Measurements from ENCODE around the gene FTH1. TPM values are rescaled to one million over a fixed set of nuclear protein-coding genes. Genes with fewer than 3 reads are reported as not detected.

The FTH1 gene
- polyA plus RNA-seq, 1 of the 3 experiments (the other 2 are of a cell fraction), result 1,229 TPM

- 86% methylated on average over 4 of the region's 13 CpGs for WGBS (ENCODE audit: low lambda C conversion rate)
- ChIA-PET POLR2A (no interaction called here), CTCF (interaction anchor here (0.6 to 8.9 kb wide), 10 partner anchors 12 to 405 kb away, joined by 3 to 106 read pairs (median 4); no protein-coding TSS in a partner anchor)
- no peaks in the 10 kb centered on the region for H3K36me3 ChIP-seq (replicated peaks in 1 of 2; ENCODE audit: control insufficient read depth in 1 of 2, insufficient read depth in 2 of 2, low read length in 1 of 2)
- H3K27me3 ChIP-seq (ENCODE audit: insufficient read depth), result no peaks in the 10 kb centered on the region
- no peaks in the 10 kb centered on the region for H3F3A ChIP-seq (replicated peaks; ENCODE audit: insufficient read depth)
- peaks cover 20 to 49% of the 10 kb centered on the region in 2 experiments for H3K4me1 ChIP-seq (ENCODE audit: control insufficient read depth in 1 of 2, insufficient read depth in 2 of 2, low read depth in 1 of 2, low read length in 1 of 2)
- H3K9ac ChIP-seq, result no peak overlapping the region
- TF ChIP-seq FOXJ3 (CRISPR knock-in tag; IDR thresholded peaks at IDR 0.05), result no peak
- TF ChIP-seq CHD2 (IDR thresholded peaks at IDR 0.05; ENCODE audit: low read length, partially characterized antibody), result no peak
- TF ChIP-seq, protein P1, sequence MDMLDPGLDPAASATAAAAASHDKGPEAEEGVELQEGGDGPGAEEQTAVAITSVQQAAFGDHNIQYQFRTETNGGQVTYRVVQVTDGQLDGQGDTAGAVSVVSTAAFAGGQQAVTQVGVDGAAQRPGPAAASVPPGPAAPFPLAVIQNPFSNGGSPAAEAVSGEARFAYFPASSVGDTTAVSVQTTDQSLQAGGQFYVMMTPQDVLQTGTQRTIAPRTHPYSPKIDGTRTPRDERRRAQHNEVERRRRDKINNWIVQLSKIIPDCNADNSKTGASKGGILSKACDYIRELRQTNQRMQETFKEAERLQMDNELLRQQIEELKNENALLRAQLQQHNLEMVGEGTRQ (IDR thresholded peaks at IDR 0.05; ENCODE audit: borderline replicate concordance, low read depth, low read length), result no peak
- TF ChIP-seq EZH2phosphoT487 (IDR thresholded peaks at IDR 0.05; ENCODE audit: borderline replicate concordance, low read depth), result no peak
- TF ChIP-seq, protein P2, sequence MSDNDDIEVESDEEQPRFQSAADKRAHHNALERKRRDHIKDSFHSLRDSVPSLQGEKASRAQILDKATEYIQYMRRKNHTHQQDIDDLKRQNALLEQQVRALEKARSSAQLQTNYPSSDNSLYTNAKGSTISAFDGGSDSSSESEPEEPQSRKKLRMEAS (IDR thresholded peaks at IDR 0.05; ENCODE audit: low read depth), result no peak
- DNase-seq, result peak; percentile 11
- H3K4me3 ChIP-seq (ENCODE audit: low read depth in 2 of 2, low read length in 1 of 2), result no peak overlapping the region
- H3K27ac ChIP-seq (ENCODE audit: low read depth in 2 of 2, low read length in 1 of 2), result no peak overlapping the region
- H3K9me2 ChIP-seq, result no peaks in the 10 kb centered on the region
- no peaks in the 10 kb centered on the region for H3K79me2 ChIP-seq (ENCODE audit: insufficient read depth)
- H3K9me3 ChIP-seq, result no peaks in the 10 kb centered on the region
- H3K4me2 ChIP-seq, result no peak overlapping the region
- H4K20me1 ChIP-seq (ENCODE audit: insufficient read depth), result no peaks in the 10 kb centered on the region
- H2AFZ ChIP-seq (ENCODE audit: low read depth), result no peak overlapping the region
These were observed 47.5 kb downstream of the FTH1 start for GRCh38 chr11:61919705-61920631.

GRCh38 chr11:61918938-61919704 lies 48.3 kb downstream of the FTH1 start:
- Histone ChIP-seq H3K4me1 (ENCODE audit: control insufficient read depth in 1 of 2, insufficient read depth in 2 of 2, low read depth in 1 of 2, low read length in 1 of 2) (peaks cover 20 to 46% of the 10 kb centered on the region in 2 experiments), H3K4me3 (ENCODE audit: low read depth in 2 of 2, low read length in 1 of 2) (no peak overlapping the region), H3K79me2 (ENCODE audit: insufficient read depth) (no peaks in the 10 kb centered on the region), H3K9me2 (no peaks in the 10 kb centered on the region), H2AFZ (ENCODE audit: low read depth) (no peak overlapping the region), H3K9me3 (no peaks in the 10 kb centered on the region), H3K36me3 (replicated peaks in 1 of 2; ENCODE audit: control insufficient read depth in 1 of 2, insufficient read depth in 2 of 2, low read length in 1 of 2) (no peaks in the 10 kb centered on the region), H3K9ac (no peak overlapping the region), H3K27me3 (ENCODE audit: insufficient read depth) (no peaks in the 10 kb centered on the region), H4K20me1 (ENCODE audit: insufficient read depth) (no peaks in the 10 kb centered on the region), H3K27ac (ENCODE audit: low read depth in 2 of 2, low read length in 1 of 2) (no peak overlapping the region), H3K4me2 (no peak overlapping the region), H3F3A (replicated peaks; ENCODE audit: insufficient read depth) (no peaks in the 10 kb centered on the region)
- ChIA-PET CTCF (interaction anchor here (0.6 to 8.9 kb wide), 7 partner anchors 16 to 404 kb away, joined by 3 to 106 read pairs (median 4); no protein-coding TSS in a partner anchor), POLR2A (no interaction called here)
- 93% methylated on average over 6 of the region's 6 CpGs for WGBS (ENCODE audit: low lambda C conversion rate)
- no peak for DNase-seq
- TF ChIP-seq, protein P2 (IDR thresholded peaks at IDR 0.05; ENCODE audit: low read depth), result no peak
- TF ChIP-seq, protein P1 (IDR thresholded peaks at IDR 0.05; ENCODE audit: borderline replicate concordance, low read depth, low read length), result no peak
- TF ChIP-seq RCOR1 (IDR thresholded peaks at IDR 0.05; ENCODE audit: low read length), result no peak
- no peak for TF ChIP-seq TCF12 (IDR thresholded peaks at IDR 0.05)
- no peak for TF ChIP-seq RFX5 (IDR thresholded peaks at IDR 0.05; ENCODE audit: low read length)
- no peak for TF ChIP-seq ELF1 (IDR thresholded peaks at IDR 0.05)
- TF ChIP-seq YY1 (IDR thresholded peaks at IDR 0.05; ENCODE audit: low read depth), result no peak
- TF ChIP-seq FOXM1 (IDR thresholded peaks at IDR 0.05; ENCODE audit: low read depth), result no peak
- no peak for TF ChIP-seq FOSL2 (IDR thresholded peaks at IDR 0.05; ENCODE audit: borderline replicate concordance, low read depth)
- no peak for TF ChIP-seq FOXJ3 (CRISPR knock-in tag; IDR thresholded peaks at IDR 0.05)
- TF ChIP-seq REST (IDR thresholded peaks at IDR 0.05; ENCODE audit: low read depth, low read length), result no peak
- no peak for TF ChIP-seq GABPA (IDR thresholded peaks at IDR 0.05; ENCODE audit: low read depth)
- TF ChIP-seq EZH2phosphoT487 (IDR thresholded peaks at IDR 0.05; ENCODE audit: borderline replicate concordance, low read depth), result no peak
- TF ChIP-seq MXI1 (IDR thresholded peaks at IDR 0.05; ENCODE audit: low read depth, low read length), result no peak
